HG03066 (cell line): ENCODE results near the gene PDLIM1.
"Not testable (repeated sequence)": the region's sequence is repeated elsewhere in the genome, so short reads cannot be mapped to it uniquely, and the experiment has no call there.

Experiments
- ATAC-seq: cut with Tn5 transposase; IDR thresholded peaks from one replicate; pipeline ENCODE4 v1.9.1; 2021; ENCODE audit warnings: low read depth; ENCODE audit not compliant: unreplicated experiment

PDLIM1 gene

DNA sequence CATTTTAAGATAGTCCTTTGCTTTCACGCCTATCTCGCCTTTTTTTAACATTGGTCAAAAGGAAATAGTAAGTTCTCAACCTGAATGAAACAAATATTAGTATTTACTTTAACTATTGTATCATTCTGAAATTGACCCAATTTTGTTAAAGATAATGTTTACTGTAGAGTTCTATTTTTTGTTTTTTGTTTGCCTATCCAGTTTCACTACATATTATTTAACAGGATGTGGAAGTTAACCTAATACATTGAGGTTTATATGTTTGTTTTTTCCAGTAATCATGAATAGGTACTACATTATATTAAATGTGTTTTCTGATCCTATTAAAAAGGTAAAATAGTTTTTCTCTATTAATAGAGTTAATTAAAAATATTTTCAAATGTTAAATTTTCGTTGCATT, 70.3 kb downstream of the PDLIM1 start:
- no peak for ATAC-seq

DNA sequence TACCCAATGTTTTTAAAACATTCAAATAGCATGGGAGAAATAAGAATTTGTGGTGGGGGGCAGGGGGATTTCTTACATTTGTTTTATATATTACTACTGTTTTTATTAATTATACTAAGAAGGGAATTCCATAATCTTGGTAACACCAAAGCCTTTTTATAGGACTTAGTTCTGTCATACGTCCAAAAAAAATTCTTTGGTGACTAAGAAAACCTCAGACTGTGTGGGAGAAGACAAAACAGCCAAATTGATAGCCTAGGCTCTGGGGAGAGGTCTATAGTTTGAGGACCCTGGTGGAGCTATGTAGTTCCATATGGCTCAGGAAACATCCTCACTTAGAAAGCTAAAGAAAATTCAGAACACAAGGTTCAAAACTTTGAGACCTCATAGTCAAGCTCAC, 73.3 kb downstream of the PDLIM1 start:
- ATAC-seq: no peak

DNA sequence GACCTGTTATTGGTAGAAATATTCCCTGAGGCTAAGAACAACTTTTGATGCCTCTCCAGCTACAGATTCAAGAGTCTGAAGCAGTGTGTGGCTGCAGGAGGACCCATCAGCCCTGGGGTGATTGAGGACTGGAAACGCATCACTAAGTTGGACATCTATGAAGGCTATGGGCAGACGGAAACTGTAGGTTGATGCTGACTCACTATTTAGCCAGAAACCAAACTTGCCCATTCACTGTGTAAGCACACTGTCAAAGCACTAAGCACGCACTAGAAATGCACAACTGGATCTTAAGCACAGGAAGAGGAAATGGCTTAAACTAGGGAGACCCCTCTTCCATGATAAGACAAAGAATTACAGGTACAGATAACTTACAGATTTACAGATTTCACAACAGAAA, 76.0 kb downstream of the PDLIM1 start:
- no peak for ATAC-seq

DNA sequence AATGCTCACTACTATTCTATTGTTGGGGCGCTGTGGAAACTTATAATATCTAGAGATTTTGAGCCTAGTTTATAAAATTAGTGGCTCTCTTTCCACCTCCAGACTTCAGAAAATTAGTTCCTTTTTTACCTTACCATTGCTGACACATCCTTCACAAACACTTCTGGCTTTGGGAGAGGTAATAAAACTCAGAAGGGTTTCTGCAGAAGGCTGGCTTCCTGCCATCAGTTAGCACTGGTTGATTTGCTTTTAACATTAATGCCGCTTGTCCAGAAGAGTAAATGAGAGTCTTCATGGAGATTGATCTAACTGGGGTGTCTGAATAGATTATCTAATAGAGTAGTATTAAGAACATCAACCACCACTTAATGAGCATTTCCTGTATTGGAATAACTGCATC, 76.4 kb downstream of the PDLIM1 start:
- ATAC-seq: no peak

DNA sequence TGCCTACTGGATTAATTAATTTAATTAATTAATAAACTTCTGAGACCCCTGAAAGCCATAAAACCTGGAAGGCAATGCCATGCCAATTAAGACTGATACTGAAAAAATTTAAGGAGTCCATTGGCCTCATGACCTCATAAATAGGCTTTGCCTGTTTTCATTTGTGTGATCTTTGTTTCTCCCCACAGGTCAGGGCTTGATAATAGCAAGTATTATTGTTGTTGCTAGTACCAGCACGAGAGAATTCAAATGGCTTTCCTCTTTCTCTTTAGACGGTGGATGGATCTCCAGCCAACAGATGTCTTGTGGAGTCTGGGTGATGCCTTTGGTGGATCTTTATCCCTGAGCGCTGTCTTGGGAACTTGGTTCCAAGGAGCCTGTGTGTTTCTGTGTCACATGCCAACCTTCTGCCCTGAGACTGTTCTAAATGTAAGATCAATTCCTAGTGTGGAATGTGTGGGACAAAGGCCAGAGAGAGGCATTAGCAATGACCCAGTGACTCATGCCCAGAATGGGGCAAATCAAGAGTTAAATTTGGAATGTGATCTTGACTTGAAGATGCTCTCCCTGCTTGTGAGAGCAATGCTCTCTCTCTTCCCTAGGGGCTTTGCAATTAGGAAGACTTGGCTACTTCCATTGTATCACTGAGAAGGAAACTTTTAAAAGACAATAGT, 79.1 kb downstream of the PDLIM1 start:
- no peak for ATAC-seq

DNA sequence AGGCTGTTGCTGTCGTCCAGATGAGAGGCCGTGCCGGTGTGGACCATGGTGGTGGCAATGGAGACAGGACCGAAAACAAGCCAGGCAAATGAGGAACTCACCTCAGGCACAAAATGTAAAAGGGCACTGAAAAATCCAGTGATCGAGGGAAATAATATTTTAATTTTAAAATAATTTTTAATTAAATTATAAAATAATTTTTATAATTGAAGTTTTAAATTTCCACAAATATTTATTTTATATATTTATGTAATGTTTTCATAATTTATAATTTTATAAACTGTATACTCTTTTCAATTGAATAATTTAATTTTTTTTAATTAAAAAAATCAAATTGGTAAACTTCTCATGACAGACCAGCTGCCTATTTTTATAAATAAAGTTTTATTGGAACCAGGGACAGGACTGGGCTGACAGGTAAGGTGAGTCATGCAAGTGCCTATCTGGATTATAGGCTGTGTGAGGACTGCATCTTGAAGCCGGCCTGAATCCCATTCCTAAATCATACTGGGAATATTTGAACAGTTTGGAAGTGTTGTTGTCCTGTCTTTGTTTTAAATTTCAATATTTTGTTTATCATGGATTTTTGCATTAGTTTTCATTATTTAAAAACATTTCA, 81.2 kb downstream of the PDLIM1 start:
- no peak for ATAC-seq

DNA sequence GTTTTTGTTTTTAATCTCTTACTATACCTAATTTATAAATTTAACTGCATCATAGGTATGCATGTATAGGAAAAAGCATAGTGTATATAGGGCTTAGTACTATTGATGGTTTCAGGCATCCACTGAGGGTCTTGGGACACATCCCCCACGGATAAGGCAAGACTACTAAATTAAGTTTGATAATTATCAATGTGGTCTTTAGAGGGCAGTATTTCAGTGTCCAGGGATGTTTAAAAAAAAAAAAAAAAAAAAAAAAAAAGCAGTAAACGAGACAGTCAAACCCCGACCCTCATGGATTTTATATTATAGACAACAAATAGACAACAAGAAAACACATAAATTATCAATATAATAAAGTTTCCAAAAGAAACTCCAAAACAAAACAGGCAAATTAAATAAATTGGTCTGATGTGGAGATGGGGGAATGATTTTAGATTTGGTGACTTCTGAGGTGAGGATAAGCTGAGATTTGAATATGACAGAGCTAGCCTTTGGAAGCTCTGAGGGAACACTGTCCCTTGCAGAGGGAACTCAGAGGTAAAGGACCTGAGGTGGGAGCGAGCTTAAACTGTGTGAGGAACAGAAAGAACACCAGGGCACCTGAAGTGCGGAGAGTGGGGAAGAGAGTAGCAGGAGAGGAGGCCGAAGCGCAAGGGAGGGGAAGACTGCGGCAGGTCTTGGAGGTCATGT, 82.0 kb downstream of the PDLIM1 start:
- no peak for ATAC-seq

DNA sequence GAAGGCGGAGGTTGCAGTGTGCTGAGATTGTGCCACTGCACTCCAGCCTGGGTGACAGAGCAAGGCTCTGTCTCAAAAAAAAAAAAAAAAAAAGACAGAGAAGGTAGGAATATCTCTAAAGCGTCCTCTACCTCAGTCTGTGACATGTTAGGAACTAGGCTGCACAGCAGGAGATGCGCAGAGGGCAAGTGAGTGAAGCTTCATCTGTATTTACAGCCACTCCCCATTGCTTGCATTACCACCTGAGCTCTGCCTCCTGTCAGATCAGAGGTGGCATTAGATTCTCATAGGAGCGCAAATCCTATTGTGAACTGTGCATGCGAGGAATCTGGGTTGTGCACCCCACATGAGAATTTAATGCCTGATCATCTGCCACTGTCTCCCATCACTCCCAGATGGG, 87.9 kb downstream of the PDLIM1 start:
- ATAC-seq: not testable (repeated sequence)

DNA sequence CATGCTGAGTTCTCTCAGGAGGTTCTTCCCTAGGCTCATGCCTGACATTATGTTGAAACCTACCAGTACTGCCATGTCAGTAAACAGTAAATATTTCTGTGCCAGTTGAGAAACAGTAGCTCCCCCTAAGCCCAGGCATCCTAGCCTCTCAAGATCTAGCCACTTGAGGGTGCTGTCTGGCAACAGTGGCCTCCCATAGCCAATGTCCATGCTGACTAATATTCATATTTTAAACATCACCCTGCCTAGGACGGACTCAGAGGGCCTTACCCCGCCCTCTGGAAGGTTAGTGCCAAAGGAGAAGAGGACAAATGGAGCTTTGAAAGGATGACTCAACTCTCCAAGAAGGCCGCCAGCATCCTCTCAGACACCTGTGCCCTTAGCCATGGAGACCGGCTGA, 89.1 kb downstream of the PDLIM1 start:
- ATAC-seq: no peak

DNA sequence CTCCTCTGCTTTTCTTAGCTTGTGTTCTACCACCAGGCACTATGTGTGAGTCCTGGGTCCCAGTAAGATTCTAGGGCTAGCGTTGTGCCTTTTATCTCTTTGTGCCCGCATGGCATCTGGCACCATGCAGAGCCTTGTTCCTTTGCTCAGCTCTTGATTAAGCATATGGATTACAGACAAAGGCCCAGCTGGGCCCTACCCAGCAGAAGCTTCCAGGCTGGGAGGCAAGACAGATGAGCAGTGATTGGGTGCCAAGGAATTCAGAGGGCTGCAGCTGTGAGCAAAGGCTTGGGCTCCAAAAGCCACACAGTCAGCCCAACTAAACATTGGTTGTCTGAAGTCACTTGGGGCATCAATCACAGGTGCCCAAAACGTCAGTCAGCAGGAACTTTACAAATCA, 94.8 kb downstream of the PDLIM1 start:
- ATAC-seq: no peak

DNA sequence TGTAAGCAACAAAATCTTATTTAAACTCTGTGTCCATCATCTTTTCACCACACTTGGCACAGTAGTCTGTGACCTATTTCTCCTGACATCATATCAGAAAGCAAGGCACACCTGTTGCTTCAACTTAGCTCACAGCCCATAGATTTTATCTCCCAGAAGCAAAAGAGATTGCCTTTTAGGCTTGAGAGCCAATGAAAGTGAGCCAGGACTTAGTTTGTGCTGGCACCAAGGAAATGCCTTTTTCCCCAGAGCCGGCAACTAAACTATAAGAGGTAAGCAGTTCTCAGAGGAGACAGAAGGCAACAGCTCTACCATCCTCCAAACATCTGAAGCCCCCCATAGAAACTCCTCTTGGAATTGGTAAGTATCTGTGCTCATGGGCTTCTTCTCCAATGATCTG, 96.9 kb downstream of the PDLIM1 start, which contains the start of gene ACSM6:
Gene ACSM6 (plus strand): TSS at position 295 of the 400 bp plus-strand sequence. CDS start 248 bp downstream, outside the sequence.
- no peak for ATAC-seq

DNA sequence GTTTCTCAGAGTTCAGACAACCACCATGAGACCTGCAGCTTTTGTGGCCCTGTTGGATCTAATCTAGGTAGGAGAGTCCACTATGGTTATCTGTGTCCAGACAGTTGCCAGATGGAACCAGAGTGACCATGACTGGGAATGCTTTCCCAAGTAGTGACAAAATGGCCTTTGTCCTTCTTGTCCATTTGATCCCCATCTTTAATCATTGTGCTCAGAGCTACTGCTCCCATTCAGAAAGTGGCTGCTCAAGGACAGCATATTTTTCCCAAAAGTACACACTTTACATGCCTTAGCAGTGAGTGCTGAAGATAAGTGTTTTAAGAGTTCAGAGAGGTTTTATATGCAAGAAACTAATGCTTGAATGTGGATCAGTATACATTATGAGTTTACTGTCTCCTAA, 102.2 kb downstream of the PDLIM1 start:
- ATAC-seq: no peak

DNA sequence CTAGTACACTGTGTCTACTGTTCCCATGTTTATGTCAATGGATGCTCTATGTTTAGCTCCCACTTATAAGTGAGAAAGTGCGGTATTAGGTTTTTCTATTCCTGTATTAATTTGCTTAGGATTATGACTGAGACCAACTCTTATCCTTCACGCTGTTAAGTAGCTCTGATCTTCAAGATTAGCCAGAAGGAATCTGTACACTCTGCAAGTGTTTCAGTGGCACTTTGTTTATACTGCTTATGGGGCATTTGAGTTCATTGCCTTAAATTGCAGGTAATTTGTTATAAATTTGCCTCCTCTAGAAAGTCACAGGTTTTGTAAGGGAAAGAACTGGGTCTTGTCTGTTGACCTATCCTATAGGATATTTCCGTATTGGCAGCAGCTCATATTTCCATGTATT, 103.2 kb downstream of the PDLIM1 start:
- no peak for ATAC-seq
